Measurements from ENCODE around the gene EGFL6.
A peak's percentile ranks its signal among the peaks of the same experiment; 100 is the strongest.

EGFL6 gene

GRCh38 chrX:13547671-13548070 is 21.7 kb upstream of the EGFL6 start:
- Histone ChIP-seq H3K9me3 (no peaks in the 10 kb centered on the region), H3K27ac (no peak overlapping the region), H3K36me3 (no peaks in the 10 kb centered on the region), H3K27me3 (no peaks in the 10 kb centered on the region), H3K4me3 (no peak overlapping the region), H3K4me1 (no peaks in the 10 kb centered on the region)
- DNase-seq = no peak
- TF ChIP-seq CTCF (IDR thresholded peaks at IDR 0.05) = no peak
- intact Hi-C loops (cut with DNase I; ENCODE audit: low total_unique reads) = no loop called here

- Histone ChIP-seq H3K27me3 (no peaks in the 10 kb centered on the region), H3K27ac (no peak overlapping the region), H3K36me3 (no peaks in the 10 kb centered on the region), H3K4me1 (no peaks in the 10 kb centered on the region), H3K4me3 (no peak overlapping the region), H3K9me3 (no peaks in the 10 kb centered on the region)
- TF ChIP-seq CTCF (IDR thresholded peaks at IDR 0.05) = no peak
- no peak for DNase-seq
- intact Hi-C loops (cut with DNase I; ENCODE audit: low total_unique reads) = no loop called here
Measured at GRCh38 chrX:13550346-13550745, 19.1 kb upstream of the EGFL6 start.

GRCh38 chrX:13551610-13552009 is 17.8 kb upstream of the EGFL6 start:
- no peak overlapping the region for H3K4me3 ChIP-seq
- no peaks in the 10 kb centered on the region for H3K36me3 ChIP-seq
- H3K9me3 ChIP-seq = no peaks in the 10 kb centered on the region
- no peak overlapping the region for H3K27ac ChIP-seq
- no peaks in the 10 kb centered on the region for H3K4me1 ChIP-seq
- TF ChIP-seq CTCF (IDR thresholded peaks at IDR 0.05) = no peak
- no peak for DNase-seq
- no peaks in the 10 kb centered on the region for H3K27me3 ChIP-seq
- intact Hi-C loops (cut with DNase I; ENCODE audit: low total_unique reads) = no loop called here

- H3K27ac ChIP-seq = no peak overlapping the region
- H3K27me3 ChIP-seq = no peaks in the 10 kb centered on the region
- no peak for TF ChIP-seq CTCF (IDR thresholded peaks at IDR 0.05)
- no peak overlapping the region for H3K4me3 ChIP-seq
- intact Hi-C loops (cut with DNase I; ENCODE audit: low total_unique reads) = no loop called here
- no peaks in the 10 kb centered on the region for H3K4me1 ChIP-seq
- H3K9me3 ChIP-seq = no peaks in the 10 kb centered on the region
- H3K36me3 ChIP-seq = no peaks in the 10 kb centered on the region
- DNase-seq = no peak
Measured at GRCh38 chrX:13552892-13553291, 16.5 kb upstream of the EGFL6 start.

GRCh38 chrX:13565511-13565910 is 3.9 kb upstream of the EGFL6 start:
- peaks cover 2 to 8% of the 10 kb centered on the region in 2 donors for H3K27me3 ChIP-seq
- H3K27ac ChIP-seq = no peak overlapping the region
- H3K4me1 ChIP-seq = peaks cover 0 to 9% (median 7%) of the 10 kb centered on the region in 4 donors
- intact Hi-C loops (cut with DNase I; ENCODE audit: low total_unique reads) = no loop called here
- H3K4me3 ChIP-seq = no peak overlapping the region
- H3K36me3 ChIP-seq = no peaks in the 10 kb centered on the region
- no peaks in the 10 kb centered on the region for H3K9me3 ChIP-seq
- no peak for DNase-seq
- no peak for TF ChIP-seq CTCF (IDR thresholded peaks at IDR 0.05)

GRCh38 chrX:13570261-13570605 is 832 bp downstream of the EGFL6 start:
- Histone ChIP-seq H3K9me3 (no peaks in the 10 kb centered on the region), H3K4me1 (peaks cover 0 to 9% (median 7%) of the 10 kb centered on the region in 4 donors), H3K27me3 (peaks cover 2 to 10% of the 10 kb centered on the region in 2 donors), H3K27ac (no peak overlapping the region), H3K4me3 (peak overlapping the region in 1 of 2 donors; percentile 29), H3K36me3 (no peaks in the 10 kb centered on the region)
- intact Hi-C loops (cut with DNase I; ENCODE audit: low total_unique reads) = no loop called here
- no peak for DNase-seq
- TF ChIP-seq CTCF (IDR thresholded peaks at IDR 0.05) = no peak
